HG03432 (cell line): ENCODE data around the gene DOK7.

ENCODE experiments used
- ATAC-seq: cut with Tn5 transposase; IDR thresholded peaks from one replicate; pipeline ENCODE4 v1.9.1; 2021; ENCODE audit warnings: mild to moderate bottlenecking, moderate library complexity; ENCODE audit not compliant: unreplicated experiment

DOK7 gene

DNA sequence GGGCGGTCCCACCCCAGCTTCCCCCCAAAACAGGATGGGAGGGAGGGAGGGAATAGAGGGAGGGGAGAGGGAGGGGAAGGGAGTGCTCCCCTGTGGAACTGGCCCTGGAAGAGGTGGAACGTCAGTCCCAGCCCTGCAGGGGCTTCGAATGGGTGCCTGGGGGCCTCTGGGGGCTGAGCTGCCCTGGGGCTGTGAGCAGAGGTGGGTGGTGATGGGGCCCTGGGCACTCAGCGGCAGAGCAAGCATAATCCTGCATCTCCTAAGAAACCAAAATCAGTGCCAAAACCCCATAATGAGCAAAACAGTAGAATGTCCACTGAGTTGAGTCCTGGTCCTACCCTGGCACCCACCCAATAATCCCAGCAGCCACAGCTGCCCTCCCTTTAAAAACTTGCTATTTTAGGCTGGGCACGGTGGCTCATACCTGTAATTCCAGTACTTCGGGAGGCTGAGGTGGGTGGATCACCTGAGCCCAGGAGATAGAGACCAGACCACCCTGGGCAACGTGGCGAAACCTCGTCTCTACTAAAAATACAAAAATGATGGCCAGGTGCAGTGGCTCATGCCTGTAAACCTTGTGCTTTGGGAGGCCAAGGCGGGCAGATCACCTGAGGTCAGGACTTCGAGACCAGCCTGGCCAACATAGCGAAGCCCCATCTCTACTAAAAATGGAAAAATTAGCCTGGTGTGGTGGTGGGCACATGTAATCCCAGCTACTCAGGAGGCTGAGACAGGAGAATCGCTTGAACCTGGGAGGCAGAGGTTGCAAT lies 11.1 kb downstream of the DOK7 start:
- no peak for ATAC-seq

DNA sequence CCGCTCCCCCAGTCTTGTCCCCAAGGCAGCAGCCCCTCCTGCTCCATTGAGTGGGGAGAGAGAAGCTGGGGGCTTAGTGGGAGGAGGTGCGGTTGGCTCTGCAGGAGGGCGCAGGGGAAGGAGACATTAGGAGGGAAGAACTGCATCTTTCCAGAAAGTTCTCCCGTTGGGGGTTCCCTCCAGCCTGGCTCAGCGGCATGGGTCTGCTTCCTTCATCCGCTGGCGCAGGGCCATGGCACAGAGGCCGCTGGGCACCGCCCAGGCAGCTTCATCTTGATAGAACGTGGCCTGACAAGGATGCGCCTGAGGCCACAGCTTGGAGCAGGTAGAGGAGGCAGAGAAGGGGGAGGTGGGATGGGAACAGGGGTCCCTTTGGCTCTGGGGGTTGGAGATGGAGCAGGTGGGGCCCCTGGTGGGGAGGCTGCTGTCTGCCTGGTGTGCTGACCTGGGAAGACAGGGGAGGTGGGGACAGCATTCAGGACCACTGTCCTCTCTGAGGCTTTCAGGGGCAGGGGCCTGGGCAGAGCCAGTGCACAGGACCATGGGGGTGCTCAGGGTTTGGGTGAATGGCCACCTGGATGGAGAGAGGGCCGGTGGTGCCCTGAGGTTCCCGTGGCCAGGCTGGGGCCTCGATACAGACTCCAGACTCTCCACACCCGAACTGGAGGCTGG lies 12.1 kb downstream of the DOK7 start:
- ATAC-seq, result no peak

DNA sequence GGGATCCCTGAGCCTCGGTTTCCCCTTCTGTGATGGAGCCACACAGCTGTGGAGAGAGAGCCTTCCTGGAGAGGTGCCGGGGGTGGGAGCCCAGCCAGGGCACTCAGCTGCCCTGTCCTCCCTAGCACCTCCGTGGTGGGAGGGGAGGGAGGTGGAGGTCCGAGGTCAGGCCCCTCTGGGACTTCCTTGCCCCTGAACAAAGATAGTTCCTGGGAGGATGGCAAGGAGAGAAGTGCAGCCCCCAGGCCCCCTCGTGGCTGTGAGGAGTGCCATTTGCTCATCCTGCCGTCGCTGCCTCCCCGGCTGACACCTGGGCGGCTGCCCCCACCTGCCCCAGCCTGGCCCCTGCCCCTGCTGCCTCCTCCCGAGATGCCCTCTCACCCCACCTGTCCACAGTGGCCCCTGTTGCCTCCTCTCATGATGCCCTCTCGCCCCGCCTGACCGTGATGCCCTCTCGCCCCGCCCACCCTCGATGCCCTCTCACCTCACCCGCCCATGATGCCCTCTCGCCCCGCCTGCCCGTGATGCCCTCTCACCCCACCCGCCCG lies 12.7 kb downstream of the DOK7 start:
- ATAC-seq, result no peak

DNA sequence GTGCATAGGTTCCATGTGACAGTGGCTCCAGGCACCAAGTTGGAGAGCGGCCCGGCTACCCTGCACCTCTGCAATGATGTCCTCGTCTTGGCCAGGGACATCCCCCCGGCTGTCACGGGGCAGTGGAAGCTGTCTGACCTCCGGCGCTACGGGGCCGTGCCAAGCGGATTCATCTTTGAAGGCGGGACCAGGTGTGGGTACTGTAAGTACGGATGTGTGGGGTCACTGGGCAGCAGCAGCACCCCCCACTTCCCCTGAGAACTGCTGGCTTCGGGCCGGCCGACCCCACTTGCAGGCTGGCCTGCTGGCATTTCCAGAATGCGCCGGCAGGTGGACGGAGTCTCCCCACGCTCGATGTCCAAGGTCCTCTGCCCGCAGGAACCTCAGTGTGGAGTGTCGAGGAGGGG lies 13.2 kb downstream of the DOK7 start:
- no peak for ATAC-seq

DNA sequence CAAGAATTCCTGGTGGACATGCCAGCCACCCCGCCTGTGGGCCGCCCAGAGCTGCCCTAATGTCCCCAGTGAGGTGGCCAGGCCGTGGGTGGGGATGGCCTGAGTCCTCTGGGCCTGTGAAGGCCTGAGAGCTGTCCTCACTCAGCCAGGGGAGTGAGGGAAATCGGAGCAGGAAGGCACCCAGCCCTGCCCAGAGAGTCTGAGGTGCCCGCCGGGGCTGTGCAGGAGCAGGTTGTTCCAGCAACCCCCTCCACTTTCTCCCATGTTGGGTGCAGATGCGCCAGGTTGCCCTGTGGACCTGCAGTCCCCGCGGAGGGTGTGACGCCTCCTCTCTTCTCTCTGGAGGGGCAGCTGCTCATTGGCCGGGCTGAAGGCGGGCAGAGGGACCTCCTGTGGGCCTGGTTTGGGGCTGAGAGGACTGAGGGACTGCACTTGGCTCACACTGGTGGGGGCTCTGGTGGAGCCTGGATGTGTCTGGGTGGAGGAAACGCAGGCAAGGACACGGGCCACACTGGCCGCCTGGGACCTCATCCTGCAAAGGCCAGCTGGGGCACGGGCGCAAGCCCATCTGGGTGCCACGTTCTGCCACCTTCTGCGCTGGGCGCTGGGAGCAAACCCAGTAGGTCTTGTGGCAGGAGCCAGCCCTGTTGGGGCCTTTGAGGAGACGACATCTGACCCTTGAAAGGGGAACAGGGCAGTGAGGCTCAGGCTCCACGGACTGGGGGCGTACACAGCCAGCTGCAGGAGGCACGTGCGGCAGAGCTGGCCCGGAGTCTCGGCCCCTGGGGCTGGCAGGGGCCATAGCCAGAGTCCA lies 14.0 kb downstream of the DOK7 start:
- no peak for ATAC-seq

DNA sequence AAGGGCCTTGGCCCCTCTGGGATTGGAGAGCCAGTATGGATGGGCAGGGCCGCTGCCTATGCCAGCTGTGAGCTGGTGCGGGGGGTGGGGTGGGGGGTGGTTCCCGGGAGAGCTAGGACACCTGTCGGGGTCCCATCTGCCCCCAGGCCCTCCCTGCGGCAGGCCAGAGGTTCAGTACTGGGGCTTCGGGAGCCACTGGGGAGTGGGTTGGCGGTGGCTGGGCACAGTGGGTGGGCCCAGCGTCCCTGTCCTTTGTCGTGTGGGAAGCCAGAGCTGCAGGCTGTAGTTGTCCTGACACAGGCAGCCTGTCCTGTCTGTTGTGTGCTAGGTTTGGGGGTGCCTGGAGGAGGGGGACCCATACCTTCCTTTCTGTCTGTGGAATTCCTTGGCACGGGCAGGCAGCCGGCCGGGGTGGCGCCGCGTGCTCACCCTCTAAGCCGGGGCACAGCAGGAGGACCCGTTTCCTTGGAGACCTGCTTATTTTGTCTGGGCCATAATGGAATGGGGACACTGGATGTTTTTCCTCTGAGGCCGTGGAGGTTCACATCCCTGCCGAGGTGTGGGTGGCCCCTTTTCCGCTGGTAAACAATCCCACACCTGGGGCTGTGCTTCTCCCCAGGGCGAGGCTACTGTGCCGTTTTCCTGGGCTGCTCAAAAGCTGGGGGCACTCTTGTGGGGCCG lies 14.8 kb downstream of the DOK7 start:
- no peak for ATAC-seq

DNA sequence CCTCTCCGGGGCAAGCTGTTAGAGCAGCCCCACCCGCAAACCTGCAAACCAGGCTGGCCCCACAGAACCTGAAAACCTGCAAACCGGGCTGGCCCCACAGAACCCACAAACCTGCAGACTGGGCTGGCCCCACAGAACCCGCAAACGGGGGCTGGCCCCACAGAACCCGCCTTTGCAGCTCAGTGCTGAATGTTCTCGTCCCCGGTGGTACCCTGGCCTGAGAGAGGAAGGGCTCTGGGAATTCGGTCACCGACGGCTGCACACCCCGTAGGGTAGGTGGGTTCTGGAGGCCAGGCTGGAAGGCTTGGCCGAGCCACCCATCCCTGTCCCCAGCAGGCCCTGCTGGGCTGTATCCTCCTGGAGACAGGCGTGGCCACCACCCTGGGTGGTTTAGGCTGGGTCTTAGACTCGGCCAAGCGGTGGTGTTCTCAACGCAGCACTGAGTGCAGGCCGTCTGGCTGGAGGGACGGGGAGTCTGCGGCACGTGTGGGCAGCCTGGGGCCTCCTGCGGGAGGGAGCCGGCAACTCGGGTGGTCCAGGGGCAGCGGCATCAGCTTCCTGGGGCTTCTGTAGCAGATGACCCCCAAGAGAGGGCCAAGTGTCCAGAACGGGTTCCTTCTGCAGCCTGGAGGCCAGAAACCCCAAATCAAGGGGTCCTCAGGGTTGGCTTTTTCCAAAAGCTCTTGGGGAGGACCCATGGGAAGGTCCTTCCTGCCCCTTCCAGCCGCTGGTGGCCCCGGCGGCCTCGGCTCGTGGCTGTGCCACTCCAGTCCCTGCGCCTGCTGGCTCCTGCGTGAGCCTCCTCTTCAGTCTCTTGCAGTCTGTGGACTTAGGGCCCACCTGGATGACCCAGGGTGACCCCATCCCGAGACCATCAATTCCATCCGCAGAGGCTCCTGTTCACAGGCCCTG lies 15.6 kb downstream of the DOK7 start:
- ATAC-seq, result no peak

DNA sequence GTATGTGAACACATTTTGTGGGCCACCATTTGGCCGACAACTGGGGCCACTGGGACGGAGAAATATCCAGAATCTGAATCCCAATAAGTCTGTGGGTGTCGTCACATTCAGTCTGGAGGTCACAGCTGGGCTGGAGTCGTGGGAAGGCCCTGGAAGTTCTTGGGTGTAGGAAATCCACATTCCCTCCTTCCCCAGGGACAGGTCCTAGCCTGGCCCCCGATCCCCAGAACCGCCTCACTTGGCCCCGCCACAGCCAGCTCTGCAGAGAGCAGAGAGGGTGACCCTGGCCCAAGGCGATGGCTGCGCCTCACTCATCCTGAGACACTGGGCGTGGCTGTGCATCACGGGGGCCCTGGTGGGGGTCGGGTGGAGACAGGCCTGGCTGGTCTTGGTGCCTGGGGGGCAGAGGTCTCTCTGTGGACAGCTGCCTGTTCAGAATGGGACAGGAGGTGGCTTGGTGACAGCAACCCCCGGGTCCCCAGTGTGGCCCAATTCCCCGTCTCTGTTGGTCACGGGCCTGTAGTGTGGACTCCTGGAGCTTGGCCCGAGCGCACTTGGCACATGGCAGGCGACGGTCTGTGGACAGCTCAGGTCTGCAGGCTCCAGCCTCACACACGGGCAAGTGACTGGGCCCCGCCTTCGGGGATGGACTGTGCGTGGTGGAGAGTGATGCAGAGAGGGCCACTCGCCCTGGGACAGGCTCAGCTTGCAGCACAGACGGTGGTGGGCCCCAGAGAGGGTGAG lies 16.4 kb downstream of the DOK7 start:
- ATAC-seq, result no peak

DNA sequence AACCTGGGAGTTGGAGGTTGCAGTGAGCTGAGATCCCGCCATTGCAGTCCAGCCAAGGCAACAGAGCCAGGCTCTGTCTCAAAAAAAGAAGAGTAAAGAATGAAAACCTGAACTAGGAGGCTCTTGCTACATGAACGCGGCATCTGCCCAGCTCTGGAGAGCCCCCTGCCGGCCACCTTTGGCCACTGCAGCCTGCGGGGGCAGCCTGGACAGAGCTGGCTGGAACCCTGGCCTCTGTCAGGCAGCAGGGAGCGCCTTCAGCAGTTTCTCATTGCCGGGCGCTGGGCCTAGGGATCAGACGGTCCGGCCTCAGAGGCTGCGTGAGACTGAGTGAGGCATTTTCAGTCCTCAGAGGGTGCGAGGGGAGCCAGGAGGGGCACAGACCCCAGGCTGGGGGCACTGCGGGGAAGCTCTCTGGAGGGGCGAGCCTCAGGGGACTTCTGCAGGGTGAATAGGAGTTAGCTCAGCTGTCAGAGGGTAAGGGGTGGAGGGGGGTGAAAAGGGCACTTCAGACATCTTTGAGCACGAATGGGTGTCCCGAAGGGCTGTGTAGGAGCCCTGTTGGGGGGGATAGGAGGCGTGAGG lies 17.5 kb downstream of the DOK7 start:
- peak; percentile 61 for ATAC-seq

DNA sequence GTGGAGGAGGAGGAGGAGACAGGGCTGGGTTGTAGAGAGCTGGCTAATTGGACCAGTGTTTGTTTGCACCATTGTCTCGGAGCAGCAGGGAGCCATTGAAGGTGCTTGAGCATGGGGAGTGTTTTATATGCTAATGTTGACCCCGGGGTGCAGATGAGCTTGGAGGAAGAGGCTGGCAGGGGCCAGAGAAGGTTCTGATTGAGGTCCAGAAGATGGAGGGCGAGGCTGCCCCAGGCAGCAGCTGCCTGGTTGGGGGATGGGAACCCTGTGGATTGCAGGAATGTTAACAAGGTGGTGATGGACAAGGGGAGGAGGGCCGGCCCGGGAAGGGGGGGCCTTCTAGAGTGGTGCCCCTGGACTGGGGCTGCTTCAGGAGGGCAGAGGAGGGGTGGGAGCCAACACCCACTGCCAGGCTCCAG lies 18.0 kb downstream of the DOK7 start:
- ATAC-seq, result no peak

DNA sequence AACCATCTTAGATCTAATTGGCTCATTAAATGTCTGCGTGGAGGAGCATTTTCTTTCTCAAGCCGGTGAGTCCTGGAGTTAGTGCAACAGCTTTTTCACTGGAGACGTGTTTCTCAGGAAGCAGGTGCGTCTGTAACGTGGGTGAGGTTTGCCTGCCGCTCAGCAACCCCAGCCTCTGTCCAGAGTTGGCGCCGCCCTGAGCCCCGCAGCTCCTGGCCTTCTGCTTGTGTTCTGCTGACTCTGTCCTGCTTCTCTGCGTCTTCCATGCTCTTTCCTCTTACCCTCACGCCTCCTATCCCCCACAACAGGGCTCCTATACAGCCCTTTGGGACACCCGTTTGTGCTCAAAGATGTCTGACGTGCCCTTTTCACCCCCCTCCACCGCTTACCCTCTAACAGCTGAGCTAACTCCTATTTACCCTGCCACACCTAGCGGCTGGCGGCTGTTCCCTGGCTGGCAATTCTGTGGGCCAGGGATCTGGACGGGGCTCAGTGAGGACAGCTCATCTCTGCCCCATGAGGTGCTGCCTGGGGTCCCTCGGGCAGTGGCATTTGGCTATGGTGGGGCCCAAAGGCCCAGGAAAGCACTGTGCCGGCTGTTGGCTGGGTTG lies 18.8 kb downstream of the DOK7 start:
- ATAC-seq, result no peak

DNA sequence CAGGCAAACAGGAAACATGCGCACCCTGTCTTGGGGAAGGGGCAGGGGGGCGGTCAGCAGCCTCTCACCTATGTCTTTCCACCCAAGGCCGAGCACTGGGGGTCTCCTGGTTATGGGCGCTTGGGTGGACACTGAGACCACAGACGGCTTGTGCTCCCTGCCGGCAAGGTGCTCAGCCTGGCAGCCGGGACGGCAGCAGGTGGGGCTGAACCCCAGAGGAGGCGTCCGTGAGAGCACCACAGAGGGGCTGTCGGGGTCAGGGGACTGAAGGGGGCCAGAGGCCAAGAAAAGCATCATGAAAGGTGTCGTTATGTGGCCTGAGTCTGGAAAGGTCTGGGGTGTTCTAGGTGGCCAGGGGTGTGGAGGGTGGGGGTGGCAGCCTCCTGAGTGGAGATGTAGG lies 19.6 kb downstream of the DOK7 start:
- ATAC-seq, result no peak

DNA sequence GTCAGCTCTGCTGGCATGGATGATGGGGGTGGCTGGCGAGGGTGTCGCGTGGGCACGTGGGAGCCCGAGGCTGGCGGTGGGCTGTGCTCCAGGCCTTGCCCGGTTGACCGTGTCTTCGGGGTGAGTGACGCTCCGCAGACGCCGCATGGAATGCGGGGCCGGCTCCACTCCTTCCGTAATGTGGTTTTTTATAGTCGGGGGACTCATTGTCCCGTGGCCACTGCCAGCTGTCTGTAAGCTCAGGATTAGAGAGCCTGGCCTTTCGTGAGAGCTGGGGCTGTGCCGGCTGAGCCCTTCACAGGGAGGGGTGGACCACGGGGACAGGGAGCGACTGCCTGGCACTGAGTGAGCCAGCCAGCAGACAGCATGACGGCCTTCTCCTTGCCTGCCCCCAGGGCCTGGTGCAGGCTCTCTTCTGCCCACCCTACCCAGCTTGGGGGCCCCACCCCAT lies 20.4 kb downstream of the DOK7 start:
- no peak for ATAC-seq

DNA sequence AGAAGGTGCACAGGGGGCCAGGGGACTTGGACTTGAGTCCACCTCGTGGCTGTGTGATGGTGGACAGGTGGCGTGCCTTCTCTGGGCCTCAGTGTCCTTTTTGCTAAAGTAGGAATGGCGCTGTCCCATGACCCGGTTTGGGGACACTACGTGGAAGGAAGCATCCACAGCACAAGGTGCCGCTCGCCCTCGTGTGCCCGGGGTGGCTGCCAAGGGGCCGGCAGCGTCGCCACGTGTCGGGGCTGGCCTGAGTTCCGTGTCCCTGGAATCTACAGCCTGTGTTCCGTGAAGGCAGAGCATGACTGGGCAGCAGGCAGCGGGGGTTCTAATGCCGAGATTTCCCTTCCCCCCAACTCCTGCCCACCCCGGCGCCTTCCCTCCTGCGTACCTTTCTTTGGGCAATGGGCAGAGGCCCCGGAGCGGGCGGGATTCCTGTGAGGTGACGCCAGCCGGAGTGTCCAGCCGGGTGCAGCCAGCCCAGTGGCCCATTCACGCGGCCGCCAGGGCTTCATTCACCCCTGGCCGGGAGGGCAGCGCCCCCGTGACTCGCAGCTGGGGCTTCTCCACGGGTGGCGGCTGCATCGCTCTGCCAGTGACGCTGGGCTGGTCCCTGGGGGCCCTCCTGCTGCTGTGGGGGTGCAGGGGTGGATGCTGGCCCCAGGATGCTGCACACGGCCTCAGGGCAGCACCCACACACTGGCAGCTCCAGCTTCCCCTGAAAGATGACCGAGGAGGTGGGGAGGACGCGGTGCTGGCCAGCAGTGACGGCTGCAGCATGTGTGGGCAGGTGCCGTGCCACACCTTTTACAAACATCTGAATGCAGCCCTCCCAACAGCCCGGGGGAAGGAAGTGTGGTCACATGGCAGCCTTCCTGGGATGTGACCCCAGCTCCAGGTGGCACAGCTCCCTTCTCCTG lies 21.2 kb downstream of the DOK7 start:
- no peak for ATAC-seq

DNA sequence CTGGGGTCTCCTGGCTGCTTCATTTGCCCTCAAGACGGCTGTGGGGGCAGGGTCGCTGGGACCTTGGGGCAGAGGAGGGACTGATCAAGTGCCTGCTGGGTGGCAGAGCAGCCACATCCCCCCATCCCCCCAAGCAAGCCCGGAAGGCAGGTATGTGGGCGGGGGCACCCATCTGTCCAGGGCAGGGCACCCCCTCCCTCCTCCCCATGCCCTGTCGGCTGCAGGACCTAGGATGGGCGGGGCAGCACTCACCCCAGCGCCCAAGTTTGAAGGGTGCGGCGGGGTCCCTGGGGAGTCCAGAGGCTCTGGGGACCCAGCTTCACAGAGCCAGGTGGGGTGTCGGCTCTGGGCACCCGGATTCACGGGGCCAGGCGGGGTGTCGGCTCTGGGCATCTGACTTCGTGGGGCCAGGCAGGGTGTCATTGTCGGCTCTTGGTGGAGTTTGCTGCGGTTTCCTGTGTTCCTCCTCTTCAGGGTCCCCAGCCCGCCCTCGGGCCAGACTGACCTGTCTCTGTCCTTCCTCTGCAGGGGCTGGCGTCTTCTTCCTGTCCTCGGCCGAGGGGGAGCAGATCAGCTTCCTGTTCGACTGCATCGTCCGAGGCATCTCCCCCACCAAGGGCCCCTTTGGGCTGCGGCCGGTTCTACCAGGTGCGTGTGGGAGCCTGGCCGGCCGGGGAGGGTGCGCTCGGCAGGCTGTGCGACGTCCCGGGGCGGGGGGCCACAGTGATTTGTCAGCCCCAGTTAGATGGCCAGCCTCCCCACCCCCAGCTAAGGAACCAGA lies 22.1 kb downstream of the DOK7 start:
- ATAC-seq, result no peak

DNA sequence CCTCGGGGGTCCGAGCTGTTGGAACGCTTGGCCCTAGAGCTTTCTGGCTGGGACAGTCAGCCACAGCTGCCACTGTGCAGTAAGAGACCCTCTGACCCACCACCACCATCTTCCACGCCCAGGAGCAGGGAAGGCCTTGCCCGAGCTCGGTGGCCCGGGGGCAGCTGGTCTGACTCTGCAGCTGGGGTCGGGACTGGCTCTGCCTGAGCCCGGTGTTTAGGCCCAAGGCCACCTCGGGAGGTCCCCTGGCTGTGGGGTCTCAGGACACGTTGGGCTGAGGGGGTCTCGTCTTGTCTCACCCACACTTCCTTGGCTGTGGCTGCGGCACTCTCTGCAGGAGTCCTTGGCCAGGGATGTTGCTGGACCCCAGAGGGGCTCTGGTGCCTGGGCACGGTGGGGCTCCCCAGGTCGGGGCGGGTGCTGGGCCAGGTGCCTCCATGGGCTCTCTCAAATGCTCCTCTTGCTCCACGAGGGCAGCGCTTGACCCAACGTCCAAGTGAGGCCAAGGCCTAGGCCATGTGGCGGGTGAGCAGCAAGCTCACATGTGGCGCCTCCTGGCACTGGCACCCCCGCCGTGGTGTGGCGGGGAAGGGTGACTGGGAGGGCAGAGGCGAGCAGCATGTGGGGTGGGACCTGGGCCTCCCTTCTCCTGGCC lies 22.9 kb downstream of the DOK7 start:
- ATAC-seq, result no peak
